Left kidney (tissue), 2 donors: ENCODE data around the gene IGSF6. TPM values are rescaled to one million over a fixed set of nuclear protein-coding genes. Genes with fewer than 3 reads are reported as not detected.
"Not testable (repeated sequence)": the region's sequence is repeated elsewhere in the genome, so short reads cannot be mapped to it uniquely, and the experiment has no call there.

Experiments used
- DNase-seq: peaks from one replicate; pipeline ENCODE4 v3.0.0-alpha.2; 2013
- polyA plus RNA-seq: library from polyadenylated mRNA; unstranded; fragments of 120-200 nt; gene quantifications from one replicate; pipeline ENCODE4 v1.2.1, GENCODE V29; 2013; ENCODE audit not compliant: insufficient read length

IGSF6 gene
- polyA plus RNA-seq, 1 donor, result 7.3 TPM

- DNase-seq, result not testable (repeated sequence)
Measured at GRCh38 chr16:21629616-21630539, 22.5 kb downstream of the IGSF6 start.

- DNase-seq, result no peak
Measured at GRCh38 chr16:21628772-21629171, 23.6 kb downstream of the IGSF6 start.

DNA sequence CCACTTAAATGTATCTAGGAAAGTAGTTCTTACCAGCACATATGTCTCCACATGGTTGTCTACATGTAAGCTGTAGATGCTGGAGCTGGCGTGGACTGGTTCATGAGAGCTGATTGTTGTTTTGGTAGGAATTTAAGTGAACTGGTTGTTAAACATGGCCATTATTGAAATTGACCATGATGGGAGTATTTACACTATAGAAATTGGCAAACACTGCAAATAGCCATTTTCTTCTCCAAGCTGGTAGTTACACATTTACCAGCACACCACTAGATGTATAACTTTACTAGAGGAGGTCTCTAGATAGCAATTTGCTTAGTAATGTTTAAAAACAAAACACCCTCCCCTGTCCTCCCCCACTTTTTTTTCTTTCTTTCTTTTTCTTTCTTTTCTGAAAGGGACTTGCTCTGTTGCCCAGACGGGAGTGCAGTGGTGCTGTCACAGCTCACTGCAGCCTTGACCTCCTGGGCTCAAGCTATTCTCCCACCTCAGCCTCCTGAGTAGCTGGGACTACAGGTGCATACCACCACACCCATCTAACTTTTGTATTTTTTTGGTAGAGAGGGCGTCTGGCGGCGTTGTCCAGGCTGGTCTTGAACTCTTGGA is 24.2 kb downstream of the IGSF6 start:
- DNase-seq, result no peak

DNA sequence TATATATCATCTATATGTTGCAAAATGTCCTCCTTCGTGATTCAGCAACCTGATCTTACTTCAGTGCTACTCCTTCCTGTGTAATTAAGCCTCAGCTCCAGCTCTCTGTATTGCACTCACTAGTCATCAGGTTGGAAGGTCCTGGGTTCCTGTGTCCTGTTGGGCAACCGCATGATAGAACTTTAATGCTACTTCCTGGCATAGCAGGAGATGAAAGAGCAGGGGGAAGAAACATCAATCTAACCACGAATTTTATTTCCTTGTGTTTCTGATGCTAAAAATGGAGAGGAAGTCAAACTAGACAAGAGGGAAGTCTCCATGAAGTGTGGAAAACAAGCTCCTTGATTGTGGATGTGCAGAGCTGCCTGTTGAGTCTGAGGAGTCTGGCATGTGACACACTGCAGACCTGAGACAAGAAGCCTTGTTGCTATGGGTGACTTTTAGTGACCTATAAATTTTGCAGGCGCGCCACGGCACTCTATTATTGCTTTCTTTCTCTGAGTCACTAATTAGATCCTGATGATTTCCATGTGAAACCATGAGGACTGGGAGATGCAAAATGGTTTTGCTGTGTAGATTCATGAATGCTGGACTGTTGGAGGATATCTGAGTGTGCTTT is 25.6 kb downstream of the IGSF6 start:
- peak; percentile 34 for DNase-seq

DNA sequence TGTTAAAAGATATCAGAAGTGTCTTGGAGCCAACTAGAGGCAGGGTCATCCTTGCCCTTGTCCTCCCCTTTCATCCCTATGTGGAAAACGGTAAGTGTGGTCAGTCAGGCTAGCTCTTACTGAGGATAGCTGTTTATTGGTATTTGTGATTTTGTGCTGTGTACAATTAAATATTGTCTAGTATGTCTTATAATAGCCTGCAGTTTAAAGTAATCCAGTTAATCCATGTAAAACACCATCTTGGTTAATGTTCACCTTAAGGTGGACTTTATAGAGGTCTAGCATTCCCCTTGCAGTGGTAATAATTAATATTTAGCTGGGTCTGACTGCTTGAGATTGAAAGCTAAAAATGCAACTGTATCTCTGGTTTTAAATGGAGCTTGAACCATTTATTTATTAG is 27.4 kb downstream of the IGSF6 start:
- DNase-seq, result no peak

DNA sequence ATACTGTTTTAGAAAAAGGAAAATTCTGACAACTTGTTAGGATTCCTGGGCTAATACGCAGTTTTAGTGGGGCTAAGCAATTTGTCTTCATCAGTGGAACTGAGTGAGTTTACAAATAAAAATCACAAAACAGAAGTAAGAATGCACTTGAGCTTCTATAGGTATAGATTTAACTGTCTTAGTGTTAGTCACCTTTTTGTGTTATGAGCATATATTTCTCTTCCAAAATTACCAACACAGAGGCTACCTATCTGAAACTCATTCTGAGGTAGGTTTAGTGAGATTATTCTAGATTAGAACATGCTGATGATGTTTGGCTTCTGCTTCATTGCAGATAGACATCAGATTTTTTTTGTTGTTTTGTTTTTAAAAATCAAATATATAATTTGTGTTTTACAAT is 29.9 kb downstream of the IGSF6 start:
- DNase-seq, result no peak

DNA sequence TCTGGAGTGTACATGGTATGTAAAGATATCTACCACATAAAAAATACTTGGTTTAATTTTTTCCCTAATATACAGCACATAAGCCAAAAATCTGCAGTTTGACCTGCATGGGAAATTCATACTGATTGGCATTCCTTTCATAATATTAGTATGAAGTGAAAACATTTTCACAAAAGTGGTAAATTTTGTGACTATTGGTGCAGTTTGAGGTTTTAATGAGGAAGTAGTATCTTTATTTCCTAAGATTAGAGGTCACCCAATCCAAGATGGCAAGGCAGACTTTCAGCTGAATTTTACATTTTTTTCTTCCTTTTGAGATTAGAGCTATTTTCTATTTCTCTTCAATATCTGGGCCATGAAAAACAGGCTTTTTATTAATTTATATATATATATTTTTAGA is 31.8 kb downstream of the IGSF6 start:
- DNase-seq, result no peak

DNA sequence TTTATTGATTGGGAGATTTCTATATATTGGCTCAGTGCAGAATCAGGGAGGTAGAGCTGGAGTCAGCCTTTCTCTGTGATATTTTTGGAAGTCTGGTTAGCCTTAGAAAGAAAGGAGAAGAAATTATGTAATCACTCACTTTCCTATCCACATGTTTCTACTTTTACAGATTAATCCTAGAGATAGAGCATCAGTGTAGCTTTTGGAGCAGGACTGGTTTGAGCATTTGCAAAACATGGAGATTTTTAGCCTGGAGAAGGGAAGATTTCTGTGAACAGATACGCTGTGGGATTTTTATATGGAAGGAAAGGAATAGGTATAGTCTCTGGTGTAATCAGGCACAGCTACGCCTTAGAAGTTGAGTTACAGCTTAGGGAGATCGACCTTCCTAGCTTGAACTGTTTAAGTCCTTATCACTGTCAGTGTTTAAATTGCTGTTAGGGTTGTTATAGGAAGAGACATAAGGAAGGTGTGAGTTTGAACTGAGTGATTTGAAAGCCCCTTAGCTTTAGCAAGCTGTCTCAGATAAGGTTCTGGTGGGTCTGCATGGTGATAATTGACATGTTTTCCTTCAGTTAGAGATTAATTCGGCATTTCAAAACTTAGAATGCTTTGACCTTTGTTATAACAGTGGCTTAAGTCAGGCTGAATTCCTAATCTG is 32.5 kb downstream of the IGSF6 start:
- no peak for DNase-seq

- DNase-seq, result no peak
Measured at GRCh38 chr16:21618281-21618680, 34.1 kb downstream of the IGSF6 start.

GRCh38 chr16:21617607-21618006 is 34.8 kb downstream of the IGSF6 start:
- DNase-seq, result no peak

GRCh38 chr16:21614896-21615295 is 37.5 kb downstream of the IGSF6 start:
- DNase-seq, result no peak

DNA sequence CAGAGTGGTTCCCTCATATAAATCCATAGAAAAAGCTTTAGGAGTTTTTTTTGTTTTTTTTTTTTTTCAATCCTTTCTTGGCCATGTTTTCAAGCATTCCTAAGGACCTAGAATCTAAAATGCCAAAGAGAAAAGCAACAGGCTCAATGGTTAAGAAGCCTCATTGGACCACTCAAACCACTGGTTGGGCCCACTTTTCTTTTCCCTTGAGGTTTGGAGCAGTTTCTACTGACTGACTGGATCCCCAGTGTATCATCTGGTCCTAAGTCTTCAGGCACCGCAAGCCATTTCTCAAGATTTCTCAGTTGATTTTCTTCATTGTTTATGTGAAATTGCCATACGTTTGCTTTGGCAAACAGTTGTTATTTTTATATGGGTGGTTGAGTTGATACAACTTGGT is 38.6 kb downstream of the IGSF6 start:
- DNase-seq, result no peak

DNA sequence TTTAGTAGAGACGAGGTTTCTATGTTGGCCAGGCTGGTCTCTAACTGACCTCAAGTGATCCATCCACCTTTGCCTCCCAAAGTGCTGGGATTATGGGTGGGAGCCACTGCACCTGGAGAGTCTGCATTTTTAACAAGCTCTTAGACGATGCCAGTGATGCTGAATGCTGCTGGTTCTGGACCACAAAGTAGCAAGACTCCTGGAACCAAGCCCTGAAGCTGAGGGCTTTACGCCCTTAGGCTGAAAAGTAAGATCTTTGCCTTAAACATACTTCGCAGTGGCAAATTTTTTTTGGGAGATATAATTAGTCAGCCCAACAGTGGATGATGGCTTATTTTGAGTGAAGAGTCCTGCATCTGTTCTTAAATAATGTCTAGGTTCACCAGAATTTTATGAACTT is 39.0 kb downstream of the IGSF6 start:
- DNase-seq, result no peak

DNA sequence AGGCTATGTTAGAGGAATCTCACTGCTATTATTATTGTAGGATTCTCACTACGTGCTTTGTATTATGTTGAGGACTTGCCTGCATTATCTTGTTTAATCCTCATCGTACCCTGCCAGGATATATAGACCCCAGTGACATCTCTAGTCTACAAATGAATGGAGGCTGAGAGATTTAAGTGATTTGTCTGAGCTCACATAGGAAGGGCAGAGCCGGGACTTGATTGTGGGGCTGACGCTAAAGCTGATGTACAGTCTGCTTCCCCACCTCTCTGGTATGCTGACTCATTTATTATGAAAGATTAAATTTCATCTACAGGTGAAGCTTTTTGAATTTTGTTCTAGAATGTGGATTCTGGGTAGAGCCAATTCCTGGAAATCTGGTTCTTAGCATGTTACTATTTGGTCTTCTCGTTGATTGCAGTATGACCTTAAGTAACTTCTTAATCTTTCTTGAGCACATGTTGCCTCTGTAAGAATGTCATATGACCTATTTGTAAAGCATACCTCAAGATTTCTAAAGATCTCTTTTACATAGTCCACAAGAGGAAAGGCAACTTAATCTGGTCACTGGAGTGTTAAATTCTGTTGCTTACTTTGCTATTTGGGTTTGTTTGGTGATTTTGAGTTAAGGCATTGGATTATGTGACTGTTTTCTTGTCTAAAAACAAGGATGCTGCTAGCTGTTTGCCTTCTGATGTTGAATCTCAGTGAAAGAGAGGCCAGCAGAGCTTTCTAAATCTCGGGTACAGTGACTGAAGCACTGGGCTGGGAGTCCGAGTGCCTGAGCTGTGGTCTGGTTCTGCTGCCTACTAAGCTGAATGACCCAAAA is 40.6 kb downstream of the IGSF6 start:
- DNase-seq, result no peak

DNA sequence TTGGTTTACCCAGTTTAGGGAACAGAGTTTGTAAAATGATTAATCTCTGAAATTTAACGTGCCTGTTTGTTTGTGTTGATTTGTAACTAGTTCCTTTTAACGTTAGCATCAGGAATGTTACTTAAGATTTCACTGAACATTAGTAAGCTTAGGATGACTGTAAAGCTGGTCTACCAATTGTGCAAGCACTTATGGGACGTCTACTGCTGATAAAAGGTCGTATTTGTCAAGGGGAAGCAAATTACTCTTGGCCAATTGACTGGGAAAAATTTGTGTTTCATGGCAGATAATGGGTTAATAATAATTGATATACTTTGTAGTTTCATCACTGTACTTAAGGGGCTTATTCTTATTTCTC is 41.2 kb downstream of the IGSF6 start:
- no peak for DNase-seq

- DNase-seq, result no peak
Measured at GRCh38 chr16:21610766-21611165, 41.6 kb downstream of the IGSF6 start.

DNA sequence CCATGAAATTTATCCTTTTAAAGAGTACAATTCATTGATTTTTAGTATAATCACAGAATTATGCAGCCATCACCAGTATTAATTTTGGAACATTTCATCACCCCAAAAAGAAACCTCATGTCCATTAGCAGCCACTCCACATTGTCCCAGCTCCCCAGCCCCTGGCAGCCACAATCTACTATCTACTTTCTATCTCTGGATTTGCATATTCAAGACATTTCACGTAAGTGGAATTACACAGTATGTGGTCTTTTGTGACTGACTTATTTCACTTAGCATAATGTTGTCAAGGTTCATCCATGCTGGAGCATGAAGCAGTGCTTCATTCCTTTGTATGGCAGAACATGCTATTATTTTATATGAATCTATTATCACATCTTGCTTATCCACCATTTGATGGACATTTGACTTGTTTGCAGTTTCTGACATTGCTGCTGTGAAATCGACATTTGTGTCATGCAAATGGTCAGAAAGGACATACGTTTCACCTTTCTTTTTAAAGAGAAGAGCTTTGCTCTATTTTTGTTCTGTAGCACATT is 42.3 kb downstream of the IGSF6 start:
- DNase-seq, result no peak

DNA sequence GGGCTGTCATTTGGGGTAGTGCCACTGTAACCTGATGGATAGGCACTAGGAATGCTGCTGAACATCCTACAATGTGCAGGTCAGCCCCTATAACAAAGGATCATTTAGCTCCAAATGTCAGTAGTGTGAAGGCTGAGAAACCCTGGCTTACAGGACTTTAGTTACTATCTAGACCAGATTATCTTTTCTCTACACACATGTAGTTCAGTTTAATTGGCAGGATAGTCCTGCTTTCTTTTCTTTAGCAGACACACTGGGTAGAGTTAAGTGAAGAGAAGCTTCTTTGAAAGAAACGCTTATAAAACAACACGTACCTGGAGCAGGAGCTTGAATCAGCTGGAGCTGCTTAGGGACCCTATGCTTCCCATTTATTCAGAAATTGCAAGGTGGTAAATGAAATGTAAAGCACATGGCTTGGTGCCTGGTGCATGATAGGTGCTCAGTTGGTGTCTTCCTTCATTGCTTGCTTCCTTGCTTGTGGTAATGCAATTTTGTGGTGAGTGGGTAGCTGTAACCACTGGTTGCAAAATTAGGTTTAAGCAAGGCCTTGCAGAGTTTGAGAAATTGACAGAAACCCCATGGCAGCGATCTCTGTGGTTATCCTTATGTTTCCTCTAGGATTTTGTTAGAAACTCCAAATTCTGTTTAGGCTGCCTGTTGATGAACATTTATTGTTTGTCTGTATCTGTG is 43.6 kb downstream of the IGSF6 start:
- DNase-seq, result no peak

- DNase-seq, result not testable (repeated sequence)
Measured at GRCh38 chr16:21605848-21606247, 46.6 kb downstream of the IGSF6 start.

GRCh38 chr16:21603928-21604327 is 48.5 kb downstream of the IGSF6 start:
- no peak for DNase-seq

DNA sequence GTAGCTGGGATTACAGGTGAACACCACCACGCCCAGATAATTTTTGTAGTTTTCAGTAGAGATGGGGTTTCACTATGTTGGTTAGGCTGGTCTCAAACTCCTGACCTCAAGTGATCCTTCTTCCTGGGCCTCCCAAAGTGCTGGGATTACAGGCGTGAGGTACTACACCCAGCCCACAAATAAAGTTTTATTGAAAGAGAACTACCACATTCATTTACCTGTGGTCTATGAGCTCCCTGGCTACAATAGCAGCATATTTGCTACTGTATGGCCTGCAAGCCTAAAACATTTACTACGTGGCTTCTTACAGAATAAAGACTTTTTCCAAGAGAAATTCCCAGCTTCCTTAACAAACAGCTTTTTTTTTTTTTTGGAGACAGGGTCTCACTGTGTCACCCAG is 49.6 kb downstream of the IGSF6 start:
- no peak for DNase-seq
